Mononuclear cell (primary cell): Measurements from ENCODE around the gene TTC39A. TPM values are rescaled to one million over a fixed set of nuclear protein-coding genes. Genes with fewer than 3 reads are reported as not detected.
"Not testable (repeated sequence)": the region's sequence is repeated elsewhere in the genome, so short reads cannot be mapped to it uniquely, and the experiment has no call there.

ENCODE experiments used
- H3K27me3 ChIP-seq: 2 replicates; pipeline ENCODE4 v1.6.0; 2011; ENCODE audit warnings: low read length, control low read depth; ENCODE audit not compliant: insufficient read depth
- H3K4me1 ChIP-seq: 2 replicates; pipeline ENCODE4 v1.5.1; 2011; ENCODE audit warnings: mild to moderate bottlenecking, low read length, control low read depth; ENCODE audit not compliant: insufficient read depth
- H3K4me3 ChIP-seq: 2 replicates; pipeline ENCODE4 v1.5.1; 2011; ENCODE audit warnings: mild to moderate bottlenecking, low read length, moderate library complexity
- H3K9me3 ChIP-seq: 2 replicates; pipeline ENCODE4 v1.5.1; 2011; ENCODE audit warnings: low read depth, mild to moderate bottlenecking, control low read depth, low read length
- total RNA-seq: library from RNA; depleted of rRNA; stranded (reverse); fragments of >200 nt; gene quantifications from one replicate; pipeline ENCODE4 v1.2.3, GENCODE V29; 2012

Gene TTC39A
- total RNA-seq, 1 donor: 0.10 TPM

DNA sequence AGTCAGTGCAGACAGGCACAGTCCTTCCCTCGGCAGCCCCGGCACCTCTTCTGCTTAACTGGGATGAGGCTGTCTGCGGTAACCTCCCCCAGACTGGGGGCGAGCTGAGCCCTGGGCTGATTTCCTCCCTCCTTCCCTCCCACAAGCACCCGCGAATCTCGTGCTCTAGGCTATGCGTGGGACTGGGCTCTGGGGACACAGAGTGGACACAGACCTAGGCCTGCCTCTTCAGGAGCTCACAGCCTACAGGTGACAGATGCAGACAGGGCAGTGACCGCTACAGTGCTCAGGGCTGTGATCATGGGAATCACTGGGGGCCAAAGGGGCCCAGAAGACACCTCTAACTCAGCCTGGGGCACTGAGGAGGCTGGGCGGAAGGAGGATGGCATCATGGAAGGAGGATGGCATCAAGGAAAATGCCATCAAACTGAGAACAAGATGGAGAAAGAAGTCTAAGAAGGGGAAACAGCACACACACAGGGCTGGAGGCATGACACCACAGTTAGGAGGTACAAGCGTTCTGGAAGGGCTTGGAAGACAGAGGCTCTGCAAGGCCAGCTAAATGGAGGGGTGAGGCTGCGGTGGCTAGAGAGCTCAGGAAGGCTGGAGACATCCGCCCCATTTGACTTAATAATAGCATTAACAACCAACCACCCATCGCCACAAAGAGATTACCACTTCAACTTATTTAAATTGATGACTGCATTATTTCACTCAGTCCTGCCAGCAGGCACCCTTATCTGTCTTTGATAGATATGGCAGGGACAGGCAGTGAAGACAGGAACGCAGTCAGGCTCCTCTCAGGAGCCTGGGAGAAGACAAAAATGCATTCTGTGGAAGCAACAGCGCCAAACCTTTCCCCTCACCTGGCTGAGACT lies 4.2 kb downstream of the TTC39A start:
- Histone ChIP-seq H3K9me3 (no peaks in the 10 kb centered on the region), H3K4me1 (peaks cover 6% of the 10 kb centered on the region)

DNA sequence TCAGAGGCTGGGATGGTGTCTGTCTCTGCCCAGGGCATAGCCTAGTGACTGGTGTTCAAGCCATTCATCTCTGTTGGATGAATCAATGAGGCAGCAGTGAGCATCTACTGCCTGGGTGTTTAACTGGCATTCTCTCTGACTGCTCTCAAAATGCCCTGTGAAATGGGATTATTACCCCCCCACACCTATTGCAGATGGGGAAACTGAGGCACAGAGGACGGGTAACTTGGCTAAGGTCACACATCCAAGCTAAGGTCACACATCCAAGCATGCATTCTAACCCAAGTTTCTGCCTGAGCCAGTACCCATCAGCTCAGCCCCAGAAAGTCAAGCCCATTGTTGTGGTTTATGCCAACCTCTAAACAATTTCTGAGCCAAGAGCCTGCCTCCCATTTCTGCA lies 5.0 kb downstream of the TTC39A start:
- H3K27me3 ChIP-seq: peaks cover 11% of the 10 kb centered on the region
- no peak overlapping the region for H3K4me3 ChIP-seq
- no peaks in the 10 kb centered on the region for H3K9me3 ChIP-seq
- H3K4me1 ChIP-seq: no peaks in the 10 kb centered on the region

More for the DNA sequence above, 4.2 kb downstream of the TTC39A start:
- Histone ChIP-seq H3K4me3 (no peak overlapping the region), H3K27me3 (peaks cover 15% of the 10 kb centered on the region)

DNA sequence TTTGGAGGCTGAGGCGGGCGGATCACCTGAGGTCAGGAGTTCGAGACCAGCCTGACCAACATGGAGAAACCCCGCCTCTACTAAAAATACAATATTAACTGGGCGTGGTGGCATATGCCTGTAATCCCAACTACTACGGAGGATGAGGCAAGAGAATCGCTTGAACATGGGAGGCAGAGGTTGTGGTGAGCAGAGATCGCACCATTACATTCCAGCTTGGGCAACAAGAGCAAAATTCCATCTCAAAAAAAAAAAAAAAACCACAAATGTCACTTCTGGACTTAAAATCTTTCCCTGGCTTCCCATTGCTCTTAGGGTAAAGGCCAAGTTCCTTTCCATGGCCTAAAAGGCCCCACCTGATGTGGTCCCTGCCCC lies 5.4 kb downstream of the TTC39A start:
- H3K4me1 ChIP-seq, H3K4me3 ChIP-seq, H3K9me3 ChIP-seq: not testable (repeated sequence)
- peaks cover 10% of the 10 kb centered on the region for H3K27me3 ChIP-seq

DNA sequence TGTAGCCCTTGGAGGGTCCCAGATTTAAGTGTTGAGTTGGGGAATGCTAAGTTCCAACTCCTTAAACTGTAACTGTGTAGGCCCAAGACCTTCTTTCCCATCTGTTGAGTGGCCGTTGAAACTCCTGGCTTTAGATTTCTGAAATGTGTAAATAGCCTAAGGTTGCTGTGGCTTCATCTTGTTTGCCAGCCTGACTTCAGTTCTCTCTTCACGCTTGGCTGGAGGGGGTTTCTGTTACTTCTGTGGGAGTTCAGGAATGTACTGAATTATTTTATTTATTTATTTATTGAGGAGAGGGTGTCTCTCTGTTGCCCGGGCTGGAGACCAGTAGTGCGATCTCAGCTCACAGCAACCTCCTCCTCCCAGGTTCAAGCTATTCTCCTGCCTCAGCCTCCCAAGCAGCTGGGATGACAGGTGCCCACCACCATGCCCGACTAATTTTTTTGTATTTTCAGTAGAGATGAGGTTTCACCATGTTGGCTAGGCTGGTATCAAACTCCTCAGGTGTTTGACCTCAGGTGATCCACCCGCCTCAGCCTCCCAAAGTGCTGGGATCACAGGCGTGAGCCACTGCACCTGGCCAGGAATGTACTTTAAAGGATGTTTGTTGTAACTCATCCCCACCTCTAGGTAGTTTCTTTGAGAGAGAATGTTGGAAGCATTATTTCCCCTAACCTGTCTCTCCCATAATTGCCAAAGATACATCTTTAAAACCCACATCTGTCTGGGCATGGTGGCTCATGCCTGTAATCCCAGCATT lies 5.9 kb downstream of the TTC39A start:
- Histone ChIP-seq H3K4me3 (no peak overlapping the region), H3K4me1 (no peaks in the 10 kb centered on the region), H3K9me3 (no peaks in the 10 kb centered on the region), H3K27me3 (peaks cover 5% of the 10 kb centered on the region)

DNA sequence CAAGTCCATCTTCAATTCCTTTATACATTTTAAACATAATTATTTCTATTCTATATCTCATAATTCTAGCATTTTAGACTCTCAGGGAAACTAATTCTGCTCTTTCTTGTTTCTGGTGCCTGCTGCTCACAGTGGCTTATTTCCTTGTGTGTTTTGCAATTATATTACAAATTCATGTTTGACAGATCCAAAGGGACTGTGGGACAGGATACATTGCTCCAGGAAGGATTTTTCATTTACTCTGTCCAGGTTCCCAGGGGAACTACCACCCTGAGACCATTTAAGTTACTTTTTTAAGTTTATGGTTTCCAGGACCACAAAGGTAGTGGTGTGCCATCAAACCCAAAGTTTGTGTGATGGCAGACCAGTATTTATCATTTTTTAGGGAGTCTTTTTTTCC lies 6.6 kb downstream of the TTC39A start:
- Histone ChIP-seq H3K4me3 (no peak overlapping the region), H3K27me3 (no peaks in the 10 kb centered on the region), H3K9me3 (no peaks in the 10 kb centered on the region), H3K4me1 (no peaks in the 10 kb centered on the region)

DNA sequence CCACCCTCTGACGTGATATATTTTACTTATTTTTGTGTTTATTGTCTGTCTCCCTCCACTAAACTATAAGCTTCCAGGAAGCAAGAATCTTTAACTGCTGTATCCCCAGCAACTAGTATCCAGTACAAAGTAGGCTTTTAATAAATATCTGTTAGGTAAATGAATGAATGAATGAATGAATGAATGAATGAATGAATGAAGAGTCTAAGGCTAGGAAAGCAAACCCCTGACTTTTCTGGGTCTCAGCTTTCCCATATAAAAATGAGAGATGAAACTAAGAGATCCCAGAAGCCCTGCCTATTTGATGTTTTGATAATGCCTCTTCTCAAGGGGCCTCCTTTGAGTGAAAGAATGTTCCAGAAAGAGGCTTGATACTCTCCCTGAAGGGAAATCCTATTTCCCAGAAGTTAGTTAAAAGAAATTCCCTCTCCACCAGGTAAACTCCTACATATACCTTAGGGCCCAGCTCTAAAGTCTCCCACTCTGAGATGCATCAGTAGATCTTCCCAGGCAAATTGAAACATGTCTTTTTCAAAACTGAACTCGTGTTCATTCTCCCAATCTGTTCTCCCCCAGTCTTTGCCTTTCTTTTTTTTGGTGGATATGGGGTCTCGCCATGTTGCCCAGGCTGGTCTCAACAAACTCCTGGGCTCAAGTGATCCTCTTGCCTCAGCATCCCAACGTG lies 7.8 kb downstream of the TTC39A start:
- no peak overlapping the region for H3K4me3 ChIP-seq

DNA sequence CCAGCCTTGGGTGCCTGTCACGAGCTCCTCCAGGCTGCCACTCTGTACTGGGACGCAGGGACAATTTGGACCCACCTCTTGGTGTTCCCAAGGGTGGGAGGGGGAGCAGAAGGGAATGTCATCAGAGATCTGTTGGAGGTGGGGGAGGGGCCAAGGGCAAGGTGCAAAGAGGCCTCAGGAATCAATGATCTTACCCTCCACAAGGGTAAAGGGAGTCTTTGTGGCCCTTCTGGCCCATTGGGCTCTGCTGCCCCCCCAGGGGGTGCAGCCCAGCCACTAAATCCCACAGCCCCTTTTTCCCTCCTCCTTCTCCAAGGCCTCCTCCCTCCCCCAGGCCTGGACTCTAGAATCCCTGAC lies 8.5 kb downstream of the TTC39A start:
- Histone ChIP-seq H3K4me1 (no peaks in the 10 kb centered on the region), H3K27me3 (no peaks in the 10 kb centered on the region), H3K9me3 (no peaks in the 10 kb centered on the region), H3K4me3 (no peak overlapping the region)

More for the DNA sequence above, 7.8 kb downstream of the TTC39A start:
- H3K9me3 ChIP-seq: no peaks in the 10 kb centered on the region
- no peaks in the 10 kb centered on the region for H3K4me1 ChIP-seq
- no peaks in the 10 kb centered on the region for H3K27me3 ChIP-seq

DNA sequence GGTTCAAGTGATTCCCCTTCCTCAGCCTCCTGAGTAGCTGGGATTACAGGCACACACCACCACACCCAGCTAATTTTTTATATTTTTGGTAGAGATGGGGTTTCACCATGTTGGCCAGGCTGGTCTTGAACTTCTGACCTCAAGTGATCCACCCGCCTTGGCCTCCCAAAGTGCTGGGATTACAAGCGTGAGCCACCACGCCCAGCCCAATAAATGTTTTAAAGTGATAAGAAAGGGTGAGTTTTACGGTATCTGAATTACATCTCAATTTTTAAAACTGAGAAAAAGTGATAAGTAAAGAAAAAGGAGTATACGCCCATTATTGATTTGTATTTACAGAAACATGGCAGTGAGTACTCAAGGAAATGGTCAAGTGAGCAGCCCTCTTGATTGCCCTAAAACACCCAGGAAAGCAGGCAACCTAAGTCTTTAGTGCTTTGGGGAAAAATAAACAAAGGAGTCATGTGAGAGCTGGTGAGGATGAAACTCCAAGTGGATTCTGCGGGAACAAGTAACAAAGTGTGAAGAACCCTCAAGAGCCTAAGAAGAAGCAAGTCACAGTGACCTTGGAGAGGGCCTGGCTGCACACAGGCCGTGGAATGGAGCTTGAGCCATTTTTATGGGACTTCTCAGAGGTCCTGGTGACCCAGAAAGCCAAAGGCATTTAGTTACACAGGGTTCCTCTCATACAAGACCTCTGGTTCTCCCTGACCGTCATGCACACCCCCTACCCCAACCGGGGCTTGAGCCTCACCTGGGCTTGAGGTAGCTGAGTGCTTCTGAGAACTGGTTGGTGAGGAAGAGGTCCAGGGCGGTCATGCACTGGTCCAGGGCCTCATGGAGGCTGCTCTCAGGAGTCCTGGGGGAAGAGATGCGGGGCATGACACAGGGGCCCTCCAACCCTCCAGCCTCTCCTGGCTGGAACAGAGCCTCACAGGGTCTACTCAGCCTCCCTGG lies 9.1 kb downstream of the TTC39A start:
- no peaks in the 10 kb centered on the region for H3K4me1 ChIP-seq
- H3K27me3 ChIP-seq: no peaks in the 10 kb centered on the region
- no peak overlapping the region for H3K4me3 ChIP-seq
- no peaks in the 10 kb centered on the region for H3K9me3 ChIP-seq

DNA sequence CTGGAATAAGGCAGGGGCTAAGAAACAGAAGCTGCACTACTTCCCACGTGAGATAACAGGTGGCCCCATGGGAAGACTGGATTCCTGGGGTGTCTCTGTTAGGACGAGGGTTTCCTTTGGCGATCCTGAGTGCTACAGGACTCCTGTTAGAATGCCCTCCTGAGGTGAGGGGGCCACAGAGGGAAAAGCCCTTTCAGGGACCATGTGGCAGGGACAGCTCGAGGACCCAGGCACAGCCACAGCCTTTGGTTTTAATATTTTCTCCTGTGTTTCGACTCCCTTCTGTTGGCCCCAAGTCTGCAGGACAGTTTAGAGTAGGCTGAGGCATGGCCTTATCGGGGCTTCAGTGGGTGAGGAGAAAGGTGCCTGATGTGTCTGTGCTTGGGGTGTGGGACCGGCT lies 12.6 kb downstream of the TTC39A start:
- no peaks in the 10 kb centered on the region for H3K27me3 ChIP-seq
- H3K4me3 ChIP-seq: no peak overlapping the region
- H3K9me3 ChIP-seq: no peaks in the 10 kb centered on the region
- peaks cover 6% of the 10 kb centered on the region for H3K4me1 ChIP-seq

DNA sequence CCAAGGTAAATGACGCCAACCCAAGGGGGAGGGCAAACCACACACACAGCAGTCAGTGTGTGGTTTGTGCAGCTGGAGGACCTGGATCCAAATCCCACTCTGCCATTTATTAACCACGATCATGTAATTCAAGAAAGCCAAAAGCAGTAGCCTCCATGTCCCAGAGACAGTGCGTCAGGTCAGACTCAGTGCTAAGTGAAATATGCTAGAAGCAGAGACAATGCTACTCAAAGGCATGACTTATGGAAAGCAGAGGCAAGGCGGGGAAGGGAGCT lies 13.6 kb downstream of the TTC39A start:
- H3K4me3 ChIP-seq: no peak overlapping the region
- H3K9me3 ChIP-seq: no peaks in the 10 kb centered on the region

DNA sequence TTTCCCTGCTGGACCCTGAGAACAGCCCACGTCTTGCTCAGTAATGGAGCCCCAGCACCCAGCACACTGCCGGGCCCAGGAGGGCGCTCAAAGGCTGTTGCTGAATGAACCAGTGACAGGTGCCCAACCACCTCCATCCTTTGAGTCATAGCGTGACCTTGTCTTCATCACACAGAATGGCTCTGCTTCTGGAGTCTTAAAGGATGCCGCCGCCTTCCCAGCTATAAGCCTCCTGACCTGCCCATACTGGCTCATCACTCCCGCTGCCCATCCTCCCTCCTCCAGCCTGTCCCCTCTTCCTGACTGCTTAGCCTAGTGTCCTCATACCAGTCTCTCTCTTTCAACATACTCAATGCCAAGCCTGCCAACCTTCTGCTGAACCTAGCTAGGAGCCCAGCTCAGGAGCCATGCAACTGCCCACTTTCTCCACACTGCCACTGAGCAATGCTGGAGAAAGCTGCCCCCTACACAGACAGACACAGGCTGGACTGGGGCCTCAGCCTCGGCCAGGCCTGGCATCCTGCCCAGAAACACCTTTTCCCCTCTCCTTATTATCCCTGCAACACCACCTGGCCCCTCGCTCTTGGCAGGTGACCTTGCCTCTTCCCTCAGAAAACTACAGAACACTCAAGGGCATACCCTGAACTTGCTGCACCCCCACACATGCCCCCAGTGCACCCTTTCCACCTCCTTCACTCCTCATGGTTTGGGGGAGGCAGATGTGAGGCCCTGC lies 14.1 kb downstream of the TTC39A start:
- H3K27me3 ChIP-seq: no peaks in the 10 kb centered on the region
- peaks cover 6% of the 10 kb centered on the region for H3K4me1 ChIP-seq
- no peaks in the 10 kb centered on the region for H3K9me3 ChIP-seq
- H3K4me3 ChIP-seq: no peak overlapping the region

More for the DNA sequence above, 13.6 kb downstream of the TTC39A start:
- no peaks in the 10 kb centered on the region for H3K27me3 ChIP-seq
- peaks cover 6% of the 10 kb centered on the region for H3K4me1 ChIP-seq

DNA sequence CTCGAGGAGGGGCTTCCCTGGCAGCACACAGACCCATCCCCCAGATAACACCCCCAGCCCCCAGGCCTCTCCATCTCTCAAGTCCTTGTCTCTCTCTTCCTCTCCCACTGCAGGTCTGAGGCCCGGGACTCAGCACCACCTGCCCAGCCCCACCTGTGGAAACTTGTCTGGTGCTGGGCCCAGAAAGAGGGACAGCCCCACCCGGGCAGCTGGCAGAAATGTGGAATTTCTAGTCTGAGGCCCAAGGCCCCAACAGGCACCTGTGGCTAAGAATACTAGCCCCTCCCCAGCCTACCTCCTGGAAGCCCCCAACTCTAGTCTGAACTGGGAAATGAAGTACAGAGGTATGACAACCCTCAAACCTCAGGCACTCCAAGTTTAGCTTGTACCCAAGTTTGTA lies 15.4 kb downstream of the TTC39A start:
- Histone ChIP-seq H3K4me1 (peaks cover 11% of the 10 kb centered on the region), H3K4me3 (no peak overlapping the region), H3K9me3 (no peaks in the 10 kb centered on the region)

DNA sequence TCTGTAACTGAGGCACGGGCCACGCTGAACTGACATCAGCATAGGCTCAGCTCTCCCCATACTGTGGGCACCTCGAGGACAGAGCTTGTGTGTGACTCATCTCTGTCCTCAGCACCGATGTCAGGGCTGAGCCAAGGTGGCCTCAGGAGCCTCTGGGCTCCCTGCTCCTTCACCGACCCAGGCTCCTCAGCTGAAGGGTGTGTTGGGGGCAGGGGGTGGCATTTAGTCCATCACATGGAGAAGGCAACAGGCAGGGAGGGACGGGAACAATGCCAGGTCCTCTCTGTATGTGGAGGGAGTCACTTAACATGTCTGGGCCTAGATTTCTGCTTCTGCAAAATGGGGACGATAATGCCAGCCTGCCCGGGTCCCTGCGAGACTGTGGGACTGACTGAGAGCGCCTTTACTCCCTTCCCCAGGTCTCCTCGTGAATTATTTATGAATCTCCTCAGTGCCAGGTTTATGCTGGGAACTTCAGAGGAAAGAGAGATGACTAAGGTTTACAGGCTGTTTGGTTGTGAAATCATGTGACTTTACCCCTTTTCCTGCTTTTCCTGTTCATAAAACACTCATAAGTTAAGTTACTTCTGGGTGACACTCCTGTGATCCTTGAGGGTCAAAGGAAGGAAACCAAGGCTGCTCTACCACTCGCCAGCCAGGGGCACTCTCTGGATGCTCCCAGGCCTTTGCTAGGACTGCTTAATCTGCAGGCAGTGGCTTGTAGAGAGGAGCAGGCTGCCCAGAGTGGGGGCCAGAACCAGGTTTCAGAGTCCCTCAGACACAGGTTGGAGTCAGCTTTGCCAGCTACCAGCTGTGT lies 16.2 kb downstream of the TTC39A start:
- Histone ChIP-seq H3K4me3 (no peak overlapping the region), H3K9me3 (no peaks in the 10 kb centered on the region), H3K27me3 (no peaks in the 10 kb centered on the region), H3K4me1 (peaks cover 11% of the 10 kb centered on the region)

More for the DNA sequence above, 15.4 kb downstream of the TTC39A start:
- no peaks in the 10 kb centered on the region for H3K27me3 ChIP-seq
